ENCODE data around the gene TACC3.

TACC3 gene

GRCh38 chr4:1792832-1793495, 71.6 kb downstream of the TACC3 start, which contains the start of gene FGFR3:
FGFR3 (plus strand) TSS chr4:1793293; CDS start chr4:1793935, 642 bp downstream.
- peak in 1 of 2 experiments; percentile 24 for DNase-seq (ENCODE audit: low read depth in 2 of 2)

GRCh38 chr4:1793496-1793840, 72.1 kb downstream of the TACC3 start:
- peak; percentile 7 to 17 for DNase-seq (ENCODE audit: low read depth in 2 of 2)

- no peak for DNase-seq (ENCODE audit: low read depth in 2 of 2)
Measured at GRCh38 chr4:1793940-1794808, 72.9 kb downstream of the TACC3 start.

All from stimulated activated CD4-positive, alpha-beta T cell treated with anti-CD3 and anti-CD28 coated beads, Interleukin-12 subunit alpha, Interleukin-12 subunit beta, amount 100 ng/mL, for 24 hours (primary cell).